Dendritic cell treated with granulocyte-macrophage colony-stimulating factor and Interleukin-4, amounts not matched to agents 40 ng/mL and 50 ng/mL, for 4 days (primary cell): Measurements from ENCODE around the gene MB.
"Not testable (repeated sequence)": the region's sequence is repeated elsewhere in the genome, so short reads cannot be mapped to it uniquely, and the experiment has no call there.

Source experiments
- H3K27ac Mint-ChIP-seq: one replicate; pipeline ENCODE4 v1.8.0; 2022; ENCODE audit warnings: mild to moderate bottlenecking, mixed read lengths
- H3K27me3 Mint-ChIP-seq: one replicate; pipeline ENCODE4 v1.8.0; 2022; ENCODE audit warnings: mild to moderate bottlenecking, mixed read lengths
- H3K36me3 Mint-ChIP-seq: one replicate; pipeline ENCODE4 v1.8.0; 2022; ENCODE audit warnings: low read depth, mixed read lengths
- H3K4me1 Mint-ChIP-seq: one replicate; pipeline ENCODE4 v1.8.0; 2022; ENCODE audit warnings: low read depth, mixed read lengths
- H3K4me3 Mint-ChIP-seq: one replicate; pipeline ENCODE4 v1.8.0; 2022; ENCODE audit warnings: mild to moderate bottlenecking, moderate library complexity, mixed read lengths
- H3K9me3 Mint-ChIP-seq: one replicate; pipeline ENCODE4 v1.8.0; 2022; ENCODE audit warnings: mixed read lengths
- intact Hi-C: fragments of 100-400 bp; cut with micrococcal nuclease; formaldehyde crosslinking; loops from one replicate; pipeline ENCODE4 v1.15.0; 2022

The MB gene

GRCh38 chr22:35617137-35617755 is at the start of gene MB:
Gene MB (minus strand): TSS chr22:35617329. CDS start chr22:35617257, 72 bp downstream.
- intact Hi-C loops: no loop called here
- no peaks in the 10 kb centered on the region for H3K9me3 Mint-ChIP-seq
- no peaks in the 10 kb centered on the region for H3K36me3 Mint-ChIP-seq
- no peak within 1 kb of the TSS for H3K4me3 Mint-ChIP-seq
- H3K27ac Mint-ChIP-seq: no peak within 1 kb of the TSS
- peaks cover 15% of the 10 kb centered on the region for H3K27me3 Mint-ChIP-seq
- H3K4me1 Mint-ChIP-seq: peaks cover 25% of the 10 kb centered on the region

DNA sequence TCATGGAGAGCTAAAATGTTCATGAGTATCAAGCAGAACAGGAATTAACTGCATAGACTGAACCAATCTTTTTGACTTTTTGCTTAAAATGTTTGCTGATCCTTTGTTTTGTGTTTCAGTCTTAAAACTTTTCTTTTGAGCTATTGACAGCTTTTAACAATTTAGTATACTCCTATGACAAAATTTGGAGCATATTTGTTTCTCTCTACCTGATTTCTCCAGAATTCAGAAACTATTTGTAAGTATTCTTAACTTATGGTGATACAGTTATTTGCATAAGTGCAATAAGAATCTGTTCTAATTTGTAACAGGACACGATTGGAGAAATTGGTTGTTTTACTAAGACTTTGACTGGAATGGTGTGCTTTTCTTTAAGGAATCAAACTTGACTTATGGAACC is 49.6 kb upstream of the MB start:
- H3K9me3 Mint-ChIP-seq, intact Hi-C loops, H3K4me3 Mint-ChIP-seq, H3K27me3 Mint-ChIP-seq, H3K27ac Mint-ChIP-seq: not testable (repeated sequence)
- Mint-ChIP-seq H3K4me1 (peaks cover 14% of the 10 kb centered on the region), H3K36me3 (peaks cover 27% of the 10 kb centered on the region)

- Mint-ChIP-seq H3K9me3 (no peaks in the 10 kb centered on the region), H3K4me1 (peaks cover 29% of the 10 kb centered on the region), H3K27ac (no peak overlapping the region), H3K36me3 (peaks cover 34% of the 10 kb centered on the region), H3K27me3 (no peaks in the 10 kb centered on the region), H3K4me3 (no peak overlapping the region)
- intact Hi-C loops: no loop called here
Observed at GRCh38 chr22:35664955-35665587, 47.9 kb upstream of the MB start.

GRCh38 chr22:35663371-35663770 is 46.2 kb upstream of the MB start:
- Mint-ChIP-seq H3K9me3 (no peaks in the 10 kb centered on the region), H3K4me3 (peak overlapping the region; percentile 55), H3K4me1 (peaks cover 40% of the 10 kb centered on the region), H3K27ac (peak overlapping the region; percentile 60), H3K27me3 (no peaks in the 10 kb centered on the region), H3K36me3 (peaks cover 51% of the 10 kb centered on the region)
- intact Hi-C loops: no loop called here

- H3K27me3 Mint-ChIP-seq: no peaks in the 10 kb centered on the region
- peaks cover 44% of the 10 kb centered on the region for H3K4me1 Mint-ChIP-seq
- no peak overlapping the region for H3K4me3 Mint-ChIP-seq
- peak overlapping the region; percentile 60 for H3K27ac Mint-ChIP-seq
- H3K9me3 Mint-ChIP-seq: no peaks in the 10 kb centered on the region
- intact Hi-C loops: no loop called here
- peaks cover 51% of the 10 kb centered on the region for H3K36me3 Mint-ChIP-seq
Observed at GRCh38 chr22:35662914-35663313, 45.8 kb upstream of the MB start.

DNA sequence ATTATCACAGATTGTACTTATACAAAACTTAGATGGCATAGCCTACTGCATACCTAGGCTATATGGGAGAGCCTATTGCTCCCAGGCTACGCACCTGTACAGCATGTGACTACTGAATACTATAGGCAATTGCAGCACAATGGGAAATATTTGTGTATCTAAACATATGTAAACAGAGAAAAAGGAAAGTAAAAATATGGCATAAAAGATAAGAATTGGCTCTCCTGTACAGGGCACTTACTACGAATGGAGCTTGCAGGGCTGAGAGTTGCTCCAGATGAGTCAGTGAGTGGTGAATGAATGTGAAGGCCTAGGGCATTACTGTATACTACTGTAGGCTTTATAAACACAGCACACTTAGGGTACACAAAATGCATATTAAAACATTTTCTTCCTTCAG is 44.3 kb upstream of the MB start:
- no peak overlapping the region for H3K27ac Mint-ChIP-seq
- H3K4me1 Mint-ChIP-seq: peaks cover 50% of the 10 kb centered on the region
- peaks cover 54% of the 10 kb centered on the region for H3K36me3 Mint-ChIP-seq
- intact Hi-C loops: no loop called here
- H3K9me3 Mint-ChIP-seq: no peaks in the 10 kb centered on the region
- no peaks in the 10 kb centered on the region for H3K27me3 Mint-ChIP-seq
- no peak overlapping the region for H3K4me3 Mint-ChIP-seq

DNA sequence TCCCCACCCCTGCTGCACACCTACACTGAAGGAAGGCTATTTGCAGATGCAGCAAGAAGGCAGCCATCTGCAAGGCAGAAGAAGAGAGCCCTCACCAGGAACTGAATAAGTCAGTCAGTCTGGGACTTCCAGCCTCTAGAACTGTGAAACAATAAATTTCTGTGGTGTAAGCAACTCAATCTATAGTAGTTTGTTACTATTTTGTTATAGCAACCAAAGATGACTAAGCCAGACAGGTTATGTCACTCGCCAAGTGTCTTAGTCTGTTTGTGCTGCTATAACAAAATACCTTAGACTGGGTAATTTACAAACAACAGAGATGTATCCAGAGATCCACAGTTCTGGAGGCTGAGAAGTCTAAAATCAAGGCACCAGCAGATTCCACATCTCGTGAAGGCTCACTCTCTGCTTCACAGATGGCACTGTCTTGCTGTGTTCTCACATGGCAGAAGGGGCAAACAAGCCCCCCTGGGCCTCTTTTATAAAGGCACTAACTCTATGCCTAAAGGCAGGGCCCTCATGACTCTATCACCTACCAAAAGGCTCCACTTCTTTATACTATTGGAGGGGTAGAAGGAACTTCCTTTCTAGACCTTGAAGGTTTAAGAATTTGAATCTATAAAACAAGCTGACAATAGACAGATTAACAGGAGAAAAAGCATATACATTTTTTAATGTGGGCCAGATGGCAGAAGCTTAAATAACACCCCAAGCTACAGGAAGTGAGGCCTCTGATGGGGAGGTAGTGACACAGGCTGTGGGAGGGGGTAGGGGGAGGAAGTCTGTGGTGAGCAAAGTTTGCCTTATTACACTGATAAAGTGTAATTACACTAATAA is 43.4 kb upstream of the MB start:
- Mint-ChIP-seq H3K36me3 (peaks cover 60% of the 10 kb centered on the region), H3K27ac (peak overlapping the region; percentile 28), H3K27me3 (no peaks in the 10 kb centered on the region), H3K4me1 (peaks cover 50% of the 10 kb centered on the region), H3K9me3 (no peaks in the 10 kb centered on the region), H3K4me3 (no peak overlapping the region)
- intact Hi-C loops: no loop called here

GRCh38 chr22:35657571-35658312 is 40.6 kb upstream of the MB start:
- H3K4me1 Mint-ChIP-seq: peaks cover 56% of the 10 kb centered on the region
- intact Hi-C loops: no loop called here
- H3K27ac Mint-ChIP-seq: no peak overlapping the region
- peaks cover 65% of the 10 kb centered on the region for H3K36me3 Mint-ChIP-seq
- H3K27me3 Mint-ChIP-seq: no peaks in the 10 kb centered on the region
- no peak overlapping the region for H3K4me3 Mint-ChIP-seq
- H3K9me3 Mint-ChIP-seq: no peaks in the 10 kb centered on the region

DNA sequence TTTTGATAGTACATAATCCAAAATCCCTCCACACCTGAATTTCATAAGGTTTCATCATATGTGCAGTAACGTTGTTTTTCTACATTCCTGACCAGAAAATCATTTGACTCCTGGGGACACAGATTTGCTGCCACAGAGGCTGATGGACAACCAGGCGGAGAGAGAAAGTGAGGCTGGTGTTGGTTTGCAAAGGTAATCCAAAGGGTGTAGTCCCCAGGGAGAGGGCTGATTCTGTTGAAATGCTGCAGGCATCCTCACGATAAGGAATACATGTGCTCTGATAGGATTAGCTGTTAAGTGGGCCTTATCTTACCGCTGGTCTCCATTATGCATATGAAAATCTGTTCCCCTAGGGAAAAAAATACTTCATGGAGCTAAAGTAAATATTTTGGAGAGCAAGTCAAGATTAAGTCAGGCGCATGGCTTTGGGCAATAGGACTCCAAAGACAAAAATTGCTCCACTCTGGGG is 39.2 kb upstream of the MB start:
- intact Hi-C loops: no loop called here
- Mint-ChIP-seq H3K36me3 (peaks cover 62% of the 10 kb centered on the region), H3K27ac (no peak overlapping the region), H3K4me3 (no peak overlapping the region), H3K9me3 (no peaks in the 10 kb centered on the region), H3K27me3 (no peaks in the 10 kb centered on the region), H3K4me1 (peaks cover 42% of the 10 kb centered on the region)

GRCh38 chr22:35653824-35654223 is 36.7 kb upstream of the MB start:
- peaks cover 58% of the 10 kb centered on the region for H3K36me3 Mint-ChIP-seq
- H3K4me1 Mint-ChIP-seq: peaks cover 37% of the 10 kb centered on the region
- intact Hi-C loops: no loop called here
- peaks cover 5% of the 10 kb centered on the region for H3K9me3 Mint-ChIP-seq
- H3K27me3 Mint-ChIP-seq: no peaks in the 10 kb centered on the region
- no peak overlapping the region for H3K27ac Mint-ChIP-seq
- H3K4me3 Mint-ChIP-seq: no peak overlapping the region

- no peak overlapping the region for H3K27ac Mint-ChIP-seq
- intact Hi-C loops: no loop called here
- H3K36me3 Mint-ChIP-seq: peaks cover 38% of the 10 kb centered on the region
- peaks cover 5% of the 10 kb centered on the region for H3K9me3 Mint-ChIP-seq
- H3K4me1 Mint-ChIP-seq: peaks cover 45% of the 10 kb centered on the region
- no peak overlapping the region for H3K4me3 Mint-ChIP-seq
- no peaks in the 10 kb centered on the region for H3K27me3 Mint-ChIP-seq
Observed at GRCh38 chr22:35651085-35651484, 34.0 kb upstream of the MB start.

DNA sequence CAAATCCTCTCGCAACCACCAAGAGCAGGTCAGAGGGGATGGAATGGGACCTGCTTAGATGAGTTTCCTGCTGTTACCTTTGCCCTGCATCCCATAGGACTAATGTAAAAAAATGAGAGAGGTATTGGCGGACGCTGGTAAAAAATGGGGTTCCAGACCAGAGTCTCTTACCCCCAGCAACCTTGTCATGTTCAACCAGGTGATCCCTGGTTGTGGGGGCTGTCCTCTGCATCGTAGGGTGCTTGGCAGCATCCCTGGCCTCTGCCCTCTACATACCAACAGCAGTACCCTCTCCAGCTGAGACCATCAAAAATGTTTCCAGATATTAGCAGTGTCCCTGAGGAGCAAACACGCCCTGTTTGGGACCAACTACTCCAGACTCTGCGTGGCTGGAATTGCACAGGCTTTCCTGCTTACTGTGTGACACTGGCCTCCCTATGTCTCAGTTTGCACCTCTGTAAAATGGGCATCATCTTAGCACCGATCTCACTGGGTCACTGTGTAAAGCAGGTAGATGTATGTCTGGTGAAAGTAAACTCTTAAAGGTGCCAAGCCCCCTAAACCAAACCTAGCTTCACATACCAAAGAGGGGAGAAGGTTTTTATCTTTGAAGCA is 32.6 kb upstream of the MB start:
- intact Hi-C loops: no loop called here
- H3K27me3 Mint-ChIP-seq: no peaks in the 10 kb centered on the region
- peak overlapping the region; percentile 98 for H3K27ac Mint-ChIP-seq
- H3K36me3 Mint-ChIP-seq: peaks cover 30% of the 10 kb centered on the region
- peak overlapping the region; percentile 97 for H3K4me3 Mint-ChIP-seq
- H3K9me3 Mint-ChIP-seq: peaks cover 5% of the 10 kb centered on the region
- H3K4me1 Mint-ChIP-seq: peaks cover 45% of the 10 kb centered on the region

DNA sequence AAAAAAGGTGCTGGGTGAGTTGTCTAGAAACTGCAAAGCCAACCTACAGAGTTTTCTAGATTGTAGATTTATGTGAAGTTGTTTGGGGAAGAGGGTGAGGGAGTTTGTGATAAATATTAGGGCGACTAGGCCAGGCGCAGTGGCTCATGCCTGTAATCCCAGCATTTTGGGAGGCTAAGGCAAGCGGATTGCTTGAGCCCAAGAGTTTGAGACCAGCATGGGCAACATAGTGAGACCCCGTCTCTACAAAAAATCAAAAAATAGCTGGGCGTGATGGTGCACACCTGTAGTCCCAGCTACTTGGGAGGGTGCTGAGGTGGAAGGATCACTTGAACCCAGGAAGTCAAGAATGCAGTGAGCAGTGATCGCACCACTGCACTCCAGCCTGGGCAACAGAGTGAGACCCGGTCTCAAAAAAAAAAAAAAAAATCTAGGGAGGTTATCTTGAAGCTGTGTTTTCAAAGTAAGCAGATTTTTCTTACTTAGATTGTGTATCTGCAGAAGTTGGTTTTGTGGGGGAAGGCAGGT is 32.0 kb upstream of the MB start:
- Mint-ChIP-seq H3K9me3 (peaks cover 5% of the 10 kb centered on the region), H3K36me3 (peaks cover 28% of the 10 kb centered on the region)
- intact Hi-C loops: no loop called here

More for the DNA sequence above, 32.0 kb upstream of the MB start:
- Mint-ChIP-seq H3K27ac (peak overlapping the region; percentile 98), H3K4me1 (peaks cover 44% of the 10 kb centered on the region), H3K4me3 (peak overlapping the region; percentile 97), H3K27me3 (no peaks in the 10 kb centered on the region)
